ENCODE results near the gene CORO2B.

CORO2B gene

DNA sequence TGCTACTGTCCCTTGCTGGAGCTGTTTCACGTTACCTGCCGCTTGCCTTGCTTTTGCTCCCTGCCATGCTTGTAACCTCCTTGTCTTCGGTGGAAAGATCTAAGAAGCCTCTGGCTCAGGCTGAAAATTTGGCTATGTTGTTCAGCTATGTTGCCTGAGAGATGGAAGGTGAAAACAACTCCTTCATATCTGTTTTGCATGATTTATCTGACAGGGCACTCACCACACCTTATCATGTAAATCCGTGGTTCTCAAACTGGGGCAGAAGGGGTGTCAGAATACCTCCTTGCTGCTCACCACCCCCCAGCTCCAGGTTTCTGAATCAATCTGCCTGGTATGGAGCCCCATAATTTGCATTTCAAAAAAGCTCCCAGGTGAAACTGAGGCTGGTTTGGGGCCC, 6.5 kb upstream of the CORO2B start:
- no peak for DNase-seq (ENCODE audit: low read depth in 3 of 3)

DNA sequence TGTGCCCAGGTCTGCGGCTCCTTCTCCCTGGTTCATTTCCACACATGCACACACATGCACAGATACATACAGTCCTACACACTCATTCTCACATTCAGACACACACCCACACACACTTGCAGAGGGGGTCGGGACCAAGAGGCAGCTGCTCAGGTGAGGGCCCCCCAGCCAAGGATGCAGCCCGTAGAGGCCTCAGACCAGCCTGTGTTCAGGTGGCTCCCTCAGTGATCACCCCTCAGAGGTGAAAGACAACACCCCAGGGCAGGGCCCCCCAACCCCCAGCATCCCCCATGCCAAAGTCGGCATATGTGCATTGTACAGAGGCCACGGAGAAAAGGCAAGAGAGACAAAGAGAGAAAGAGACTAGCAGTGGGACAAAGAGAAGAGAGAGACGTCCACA, 5.9 kb upstream of the CORO2B start:
- no peak for DNase-seq (ENCODE audit: low read depth in 3 of 3)

DNA sequence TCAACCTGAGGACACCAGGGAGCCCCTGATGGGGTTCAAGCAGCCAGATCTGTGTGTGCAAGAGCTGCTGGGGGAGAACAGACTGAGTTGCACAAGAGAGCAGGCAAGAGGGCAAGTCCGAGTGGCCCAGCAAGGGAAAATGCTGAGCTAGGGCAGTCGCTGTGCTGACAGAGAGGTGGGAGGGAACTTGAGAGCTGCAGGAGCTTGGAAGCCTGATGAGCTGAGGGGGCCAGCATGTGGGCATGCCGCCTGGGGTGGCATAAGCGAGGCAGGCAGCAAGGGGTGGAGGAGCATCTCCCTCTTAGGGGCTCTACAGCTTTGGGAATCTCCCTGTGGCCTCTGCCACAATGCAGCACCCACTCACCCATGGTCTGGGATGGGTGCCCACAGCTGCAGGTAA, 4.7 kb upstream of the CORO2B start:
- no peak for DNase-seq (ENCODE audit: low read depth in 3 of 3)

DNA sequence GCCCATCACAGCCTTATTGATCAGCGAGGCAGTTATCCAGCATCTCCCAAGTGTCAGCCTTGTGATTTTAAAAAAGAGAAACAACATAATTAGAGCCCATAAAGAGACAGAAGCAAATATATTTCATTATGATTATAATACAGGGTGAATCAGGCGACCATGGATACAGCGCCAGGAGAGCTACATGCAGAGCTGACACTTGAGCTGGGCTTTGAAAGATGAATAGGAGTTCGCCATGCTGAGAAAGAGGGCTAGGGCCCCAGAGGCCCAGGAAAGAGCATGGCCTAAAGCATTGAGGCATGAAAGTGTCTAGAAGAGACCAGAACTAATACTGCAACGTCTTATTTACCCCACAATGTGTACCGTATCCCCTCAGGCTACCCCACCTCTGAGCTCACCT, 4.2 kb upstream of the CORO2B start:
- DNase-seq (ENCODE audit: low read depth in 3 of 3) = no peak

DNA sequence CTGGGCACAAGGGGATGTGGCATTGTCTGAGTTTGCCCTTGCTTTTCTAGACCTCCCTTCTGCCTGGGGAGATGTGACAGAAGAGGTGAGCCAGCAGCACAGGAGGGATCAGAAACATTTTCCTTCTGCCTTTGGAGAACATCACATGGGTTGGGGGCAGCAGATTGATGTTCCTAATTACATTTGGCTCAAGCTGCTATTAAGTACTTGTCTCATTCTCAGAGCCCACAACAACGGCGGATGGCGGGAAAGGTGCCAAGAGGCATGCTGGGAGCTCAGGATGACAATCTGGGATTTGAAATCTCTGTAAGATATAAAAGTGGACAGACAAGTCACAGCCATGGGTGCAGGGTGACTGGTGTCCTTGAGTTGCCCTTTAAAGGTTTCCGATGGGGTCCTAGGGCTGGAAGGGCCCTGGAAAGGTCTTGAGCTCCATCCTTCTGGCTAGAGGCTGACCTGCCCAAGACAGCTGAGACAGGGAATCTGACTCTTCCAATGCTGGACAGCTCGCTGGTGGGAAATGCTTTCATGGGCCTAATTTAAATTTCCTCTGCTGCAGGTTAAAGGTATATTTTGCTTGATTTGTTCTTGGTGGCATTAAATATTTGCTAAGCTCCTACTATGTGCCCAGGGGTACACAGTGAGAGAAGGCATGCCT, 2.4 kb upstream of the CORO2B start:
- DNase-seq (ENCODE audit: low read depth in 3 of 3) = no peak

DNA sequence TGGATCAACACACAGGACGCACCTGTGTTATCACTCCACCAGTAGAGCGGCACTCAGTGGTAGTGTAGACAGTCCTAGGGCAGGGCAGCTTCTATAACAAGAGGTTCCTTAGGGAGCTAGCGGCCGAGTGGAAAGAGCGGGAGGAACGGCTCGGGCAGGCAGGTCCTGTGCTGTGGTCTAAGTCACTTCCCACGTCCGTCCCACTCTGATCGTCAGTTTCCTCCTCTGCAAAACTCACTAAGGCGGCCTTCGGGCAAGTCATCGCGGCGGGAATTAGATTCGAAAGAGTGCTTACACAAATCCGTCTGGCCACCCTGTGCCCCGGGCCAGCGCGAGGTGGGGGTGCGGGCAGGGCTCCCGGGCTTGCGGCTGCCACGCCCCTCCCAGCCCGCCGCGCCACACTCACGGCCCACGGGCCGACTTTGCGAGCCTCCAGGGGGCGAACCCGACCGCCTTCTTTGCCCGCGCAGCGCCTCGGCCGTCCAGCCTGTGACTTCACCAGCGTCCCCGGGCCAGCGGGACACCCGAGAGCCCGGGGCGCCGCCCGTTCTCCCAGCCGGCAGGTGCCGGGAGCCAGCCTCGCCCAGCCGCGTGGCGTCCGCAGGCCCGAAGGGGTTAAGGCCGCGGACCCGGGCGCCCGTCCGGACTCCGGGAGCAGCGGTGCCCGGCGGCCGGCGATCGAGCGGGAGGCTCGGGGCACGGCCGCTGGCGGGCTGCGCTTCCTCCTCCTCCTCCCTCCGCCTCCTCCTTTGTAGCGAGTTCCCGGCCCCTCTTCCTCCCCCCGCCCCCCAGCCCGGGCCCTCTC, 416 bp upstream of the CORO2B start:
- peak in 1 of 3 experiments; percentile 37 for DNase-seq (ENCODE audit: low read depth in 3 of 3)

DNA sequence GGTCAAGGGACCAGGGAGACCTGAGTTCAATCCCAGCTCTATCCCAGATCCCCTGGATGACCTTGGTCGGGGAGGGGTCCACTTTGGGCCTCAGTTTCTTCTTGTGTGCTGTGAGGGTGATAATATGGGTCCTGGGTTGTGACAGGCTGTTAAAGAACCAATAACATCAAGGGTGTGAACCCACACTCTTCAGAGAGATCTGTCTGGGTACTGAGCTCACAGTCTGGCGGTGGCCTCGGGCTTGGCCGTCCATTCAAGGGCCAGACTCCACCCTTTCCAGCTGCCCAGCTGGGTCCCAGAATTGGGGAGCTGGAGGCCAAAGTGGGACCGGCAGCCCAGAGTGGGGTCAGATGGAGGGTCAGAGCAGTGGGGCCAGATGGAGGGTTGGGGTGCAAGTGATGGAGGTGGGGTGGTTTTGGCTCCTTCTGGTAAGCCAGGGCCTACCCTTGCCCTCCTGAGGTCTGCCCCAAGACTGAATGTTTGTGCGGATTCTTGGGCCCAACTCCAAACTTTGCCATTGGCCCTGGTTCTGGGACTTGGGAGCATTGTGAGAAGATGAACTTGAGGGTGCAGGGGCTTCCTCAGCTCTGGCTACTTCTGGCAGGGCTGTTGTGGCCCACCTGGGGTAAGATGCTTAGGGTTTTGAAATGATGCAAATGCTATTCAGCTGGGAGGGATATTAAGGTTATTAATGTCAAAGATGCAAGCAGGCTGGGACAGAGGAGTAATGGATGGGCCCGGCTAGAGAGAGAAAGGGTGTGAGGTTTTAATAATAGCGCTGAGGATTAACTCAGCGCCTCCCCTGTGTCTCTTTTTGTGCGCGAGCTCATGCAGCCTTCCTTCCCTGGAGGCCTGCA, 1.5 kb downstream of the CORO2B start:
- DNase-seq (ENCODE audit: low read depth in 3 of 3) = no peak

DNA sequence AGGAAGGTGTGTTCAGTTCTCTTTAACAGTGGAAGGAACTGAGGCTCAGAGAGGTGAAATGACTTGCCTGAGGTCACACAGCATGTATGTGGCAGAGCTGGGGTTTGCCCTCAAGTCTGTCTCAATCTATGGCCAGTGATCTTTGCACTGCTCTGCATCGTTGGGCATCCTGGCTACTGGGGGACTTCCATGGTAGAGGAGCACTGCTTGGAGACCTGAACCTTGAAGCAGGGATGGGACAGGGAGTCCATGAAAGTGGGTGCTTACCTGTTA, 2.0 kb downstream of the CORO2B start:
- no peak for DNase-seq (ENCODE audit: low read depth in 3 of 3)

DNA sequence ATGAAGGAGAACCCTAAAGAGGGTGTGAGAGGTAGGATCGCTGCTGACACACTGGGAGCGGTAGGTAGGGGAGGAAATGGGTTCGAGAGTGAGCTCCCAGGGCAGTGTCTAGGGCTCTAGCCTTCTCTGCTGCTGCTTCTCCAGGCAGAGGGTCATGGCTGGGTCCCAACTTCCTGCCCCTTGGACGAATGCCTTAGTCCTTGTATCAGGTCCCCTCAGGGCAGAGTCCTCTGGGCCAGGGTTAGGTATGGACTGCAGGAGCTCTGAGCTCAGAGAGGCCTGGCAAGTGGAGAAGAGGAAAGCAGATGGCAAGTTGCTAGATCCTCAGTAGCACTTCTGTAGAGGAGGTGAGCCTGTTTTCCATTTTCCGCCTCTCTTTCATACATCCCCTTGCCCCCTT, 2.9 kb downstream of the CORO2B start:
- DNase-seq (ENCODE audit: low read depth in 3 of 3) = no peak

DNA sequence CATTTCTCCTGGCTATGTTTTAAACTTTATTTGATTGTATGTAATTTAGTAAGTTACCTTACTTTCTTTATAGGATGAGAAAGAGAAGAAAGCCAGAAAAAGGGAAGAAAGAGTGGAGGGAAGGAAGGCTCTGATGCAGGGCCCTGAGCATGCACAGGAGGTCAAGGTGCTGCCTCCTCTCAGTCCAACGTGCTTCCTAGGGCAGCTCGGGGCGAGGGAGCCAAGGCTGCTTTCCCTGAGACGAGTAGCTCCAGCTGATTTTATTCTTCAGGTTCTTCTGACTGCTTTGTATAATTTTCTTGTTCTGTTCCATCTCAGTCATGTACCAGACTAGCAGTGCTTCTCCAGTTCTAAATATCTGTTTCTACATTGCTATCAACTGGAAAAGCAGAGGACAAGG, 3.4 kb downstream of the CORO2B start:
- no peak for DNase-seq (ENCODE audit: low read depth in 3 of 3)

DNA sequence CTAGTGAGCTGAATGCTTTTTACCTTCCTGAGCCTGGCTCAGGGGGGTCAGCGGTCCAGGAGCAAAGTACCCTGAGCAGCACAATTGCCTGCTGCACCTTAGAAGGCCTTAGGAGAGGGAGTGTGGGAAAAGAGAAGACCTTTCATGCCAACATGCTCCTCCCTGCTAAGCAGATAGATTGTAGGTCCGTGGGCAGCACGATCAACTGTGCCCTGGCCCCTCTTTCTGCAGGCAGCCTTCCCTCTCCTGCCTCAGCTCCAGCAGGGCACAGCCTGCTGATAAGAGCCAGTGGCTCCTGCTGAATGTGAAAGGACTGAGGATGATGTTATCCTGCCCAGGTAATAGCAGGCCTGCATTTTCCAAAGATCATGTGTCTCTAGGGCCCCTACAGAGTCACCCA, 4.1 kb downstream of the CORO2B start:
- no peak for DNase-seq (ENCODE audit: low read depth in 3 of 3)

DNA sequence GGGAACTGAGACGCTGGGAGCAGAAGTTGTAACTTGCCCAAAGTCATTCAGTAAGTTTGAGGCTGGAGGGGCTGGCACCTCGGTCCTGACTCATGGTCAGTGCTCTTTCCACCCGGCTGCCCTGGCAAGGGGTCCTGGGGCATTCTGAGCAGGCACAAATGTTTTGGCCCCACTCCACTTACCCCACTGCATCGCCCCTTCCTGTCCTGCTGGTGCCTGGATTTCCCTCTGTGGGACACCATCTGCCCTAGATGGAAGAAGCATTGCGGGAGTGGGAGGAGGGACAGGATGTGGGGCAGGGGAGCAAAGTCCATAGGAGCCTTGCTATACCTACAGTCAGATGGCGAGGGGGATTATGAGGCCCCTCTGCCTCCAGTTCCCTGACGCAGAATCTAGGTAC, 4.5 kb downstream of the CORO2B start:
- DNase-seq (ENCODE audit: low read depth in 3 of 3) = no peak

DNA sequence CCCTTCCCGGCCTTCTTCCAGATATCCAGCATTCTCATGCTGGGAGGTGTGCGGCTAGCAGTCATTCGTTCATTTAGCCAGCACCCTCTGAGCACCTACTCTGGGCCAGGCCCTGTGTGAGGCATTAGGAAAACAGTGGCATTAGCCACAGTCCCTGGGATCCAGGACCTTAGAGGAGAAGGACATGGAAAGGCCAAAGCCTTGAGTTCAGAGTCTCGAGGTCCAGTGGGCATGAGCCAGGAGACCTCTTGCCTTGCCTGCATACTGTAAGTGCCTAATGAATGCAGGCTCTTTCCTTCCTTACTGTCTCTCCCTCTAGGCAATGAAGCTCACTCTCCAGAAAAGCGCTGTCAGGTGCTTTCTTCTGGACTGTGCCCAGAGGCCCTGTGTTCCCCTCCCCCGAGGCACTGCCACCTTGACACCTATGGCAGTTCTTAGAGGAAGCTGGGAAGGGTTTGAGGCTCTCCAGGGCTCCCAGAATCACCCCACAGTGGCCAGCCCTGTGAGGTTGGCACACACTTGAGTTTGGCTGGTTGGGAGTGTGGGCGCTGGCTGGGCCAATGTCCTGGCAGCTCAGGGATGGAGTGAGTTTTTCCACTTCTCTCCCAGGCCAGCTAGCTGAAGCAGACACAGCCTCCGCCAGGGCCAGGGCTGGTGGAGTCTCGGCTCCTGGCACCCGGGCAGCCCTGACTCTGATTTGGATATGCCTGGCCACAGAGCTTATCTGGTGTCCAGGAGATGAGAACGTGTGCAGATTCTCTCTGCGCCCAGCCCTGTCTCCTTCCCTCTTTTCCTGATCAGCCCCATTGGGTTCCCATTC, 5.4 kb downstream of the CORO2B start:
- no peak for DNase-seq (ENCODE audit: low read depth in 3 of 3)

DNA sequence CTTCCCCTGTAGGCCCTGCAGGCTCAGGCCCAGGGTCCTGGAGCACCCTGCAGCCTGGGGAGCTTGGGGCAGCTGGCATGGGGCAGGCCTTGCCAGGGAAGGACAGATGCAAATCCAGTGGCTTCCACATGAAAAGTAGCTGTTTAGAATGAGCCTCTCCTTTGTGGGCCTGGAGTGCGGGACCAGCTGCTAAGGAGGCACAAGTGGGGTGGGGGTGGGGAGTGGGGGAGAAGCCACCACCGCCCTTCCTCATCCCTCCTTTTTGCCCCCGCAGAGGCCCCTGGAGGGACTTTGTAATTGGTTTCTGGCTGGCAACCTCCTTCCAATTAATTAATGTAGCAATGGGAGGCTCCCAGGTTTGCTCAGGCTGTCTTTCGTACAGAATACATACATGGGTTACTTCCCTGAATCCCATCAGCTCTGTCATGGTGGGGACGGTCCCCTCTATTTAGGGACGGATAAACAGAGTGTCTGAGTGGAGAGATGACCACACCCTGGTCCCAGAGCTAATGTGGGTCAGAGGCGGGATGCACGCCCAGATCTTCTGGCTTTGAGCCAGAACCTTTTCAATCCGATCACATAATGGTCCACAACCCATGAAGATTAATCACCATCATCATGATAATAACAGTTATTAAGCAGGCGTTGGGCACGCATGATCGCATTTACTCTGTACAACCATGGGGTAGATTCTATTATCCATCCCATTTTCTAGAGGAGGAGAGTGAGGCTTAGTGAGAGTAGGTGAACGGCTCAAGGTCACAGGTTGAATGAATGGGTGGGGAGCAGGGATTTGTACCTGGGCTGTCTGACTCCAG, 6.2 kb downstream of the CORO2B start:
- no peak for DNase-seq (ENCODE audit: low read depth in 3 of 3)

DNA sequence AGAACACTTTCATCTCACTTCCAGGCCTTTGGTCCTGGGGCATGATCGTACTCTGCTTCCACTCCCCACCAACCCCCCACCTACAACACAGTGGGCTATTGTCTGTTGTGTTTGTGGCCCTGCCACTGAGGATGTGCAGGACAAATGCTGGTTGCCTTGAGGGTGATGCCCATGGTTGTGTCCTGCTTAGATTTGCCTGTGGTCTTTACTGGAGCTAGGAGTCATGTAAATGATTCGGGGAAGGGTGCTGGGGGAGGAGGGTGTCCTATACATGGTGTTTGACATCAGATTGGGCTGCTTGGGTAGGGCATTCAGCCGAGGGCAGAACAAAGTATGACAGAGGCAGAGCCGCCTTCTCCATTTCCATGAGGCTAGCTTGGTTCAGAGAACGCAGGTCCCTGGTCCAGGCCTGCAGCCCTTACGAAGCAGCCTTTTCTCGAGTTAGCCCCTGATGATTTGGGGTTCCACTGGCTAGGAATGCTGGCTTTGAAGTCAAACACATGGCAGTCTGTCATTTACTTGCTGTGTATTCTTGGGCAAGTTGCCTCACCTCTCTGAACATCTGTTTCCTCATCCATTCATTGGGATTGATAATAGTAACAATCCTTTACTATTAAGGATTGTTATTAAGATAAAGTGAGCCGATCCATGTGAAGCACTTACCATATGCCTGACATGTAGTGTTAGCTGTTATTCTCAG, 6.9 kb downstream of the CORO2B start:
- DNase-seq (ENCODE audit: low read depth in 3 of 3) = no peak

DNA sequence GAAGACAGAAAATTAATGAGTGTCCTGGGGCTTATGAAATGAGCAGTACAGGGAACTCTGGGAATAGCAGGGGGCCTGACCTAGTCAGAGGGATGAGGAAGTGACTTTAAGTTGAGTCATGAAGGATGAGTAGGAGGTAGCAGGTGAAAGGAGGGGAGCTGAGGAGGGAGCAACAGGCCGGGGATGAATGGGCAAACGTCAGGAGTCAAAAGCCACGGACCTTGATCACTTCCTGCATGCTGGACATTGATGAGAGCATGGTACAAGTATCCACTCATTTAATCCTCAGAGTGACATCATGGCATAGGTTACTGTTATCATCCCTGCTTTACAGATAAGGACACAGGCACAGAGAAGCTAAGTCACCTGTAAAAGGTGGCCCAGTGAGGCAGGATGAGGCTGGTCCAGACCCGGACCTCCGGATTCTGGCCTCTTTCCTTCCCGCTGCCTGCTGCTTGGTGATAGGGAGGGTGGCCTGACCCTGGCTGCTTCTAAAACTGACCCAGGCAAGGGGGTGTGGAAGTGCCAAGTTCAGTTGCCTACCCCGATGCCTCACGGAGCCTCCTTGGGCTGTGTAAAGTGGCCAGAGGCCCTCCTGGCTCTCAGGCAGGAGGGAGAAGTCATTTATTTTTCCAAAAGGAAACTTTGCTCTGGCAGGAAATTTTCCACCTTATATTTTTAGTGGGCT, 7.6 kb downstream of the CORO2B start:
- no peak for DNase-seq (ENCODE audit: low read depth in 3 of 3)

DNA sequence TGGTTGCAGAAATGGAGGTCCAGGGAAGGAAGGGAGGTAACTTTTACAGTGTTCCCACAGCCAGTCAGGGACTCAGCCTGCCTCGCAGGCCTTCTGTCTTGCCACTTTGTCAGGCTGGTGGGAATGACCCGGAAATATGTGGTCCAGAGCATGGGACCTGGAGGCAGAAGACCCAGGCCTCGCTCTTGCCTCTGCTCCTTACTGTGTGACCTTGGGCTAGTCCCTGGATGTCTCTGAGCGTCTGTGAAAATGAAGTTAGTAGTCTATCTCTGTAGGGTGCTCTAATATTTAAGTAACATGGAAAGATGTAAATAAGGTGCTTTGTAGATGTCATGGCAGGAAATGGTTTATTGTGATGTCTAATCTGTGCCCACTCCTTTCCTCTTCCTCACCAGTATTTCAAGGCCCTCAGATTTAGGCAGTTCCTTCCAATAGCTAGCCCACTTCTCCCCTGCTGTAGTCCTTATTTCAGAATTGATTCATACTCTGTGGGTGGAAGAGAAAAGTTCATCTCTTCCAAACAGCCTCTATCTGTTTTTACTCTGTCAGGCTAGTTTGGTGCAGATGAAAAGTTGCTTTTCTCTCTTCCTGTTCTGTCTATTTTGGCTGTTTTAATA, 9.1 kb downstream of the CORO2B start:
- DNase-seq (ENCODE audit: low read depth in 3 of 3) = no peak

DNA sequence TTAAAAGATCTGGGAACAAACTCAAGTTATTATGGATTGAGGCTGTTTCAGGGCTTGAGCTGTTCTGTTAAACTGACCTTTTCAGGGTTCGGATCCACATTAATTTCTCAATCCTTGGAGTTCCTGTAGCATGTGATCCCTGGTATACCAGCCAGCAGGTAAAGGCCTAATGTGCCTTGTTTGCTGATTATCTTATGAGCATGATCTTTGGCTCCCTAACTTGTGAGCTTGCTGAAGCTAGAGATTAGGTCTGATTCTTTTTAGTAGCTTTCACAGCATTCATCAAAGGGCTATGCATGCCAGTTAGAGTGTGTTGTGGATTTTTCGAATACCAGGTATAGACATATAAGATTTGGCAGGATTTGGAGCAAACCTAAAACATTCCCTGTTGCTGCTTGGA, 10.3 kb downstream of the CORO2B start:
- DNase-seq (ENCODE audit: low read depth in 3 of 3) = no peak
